T-helper 17 cell (primary cell): ENCODE data around the gene FARP2. TPM values are rescaled to one million over a fixed set of nuclear protein-coding genes. Genes with fewer than 3 reads are reported as not detected.

Source experiments
- ATAC-seq: fragments of 150-1000 bp; cut with Tn5 transposase; 2 replicates; pipeline ENCODE4 v1.10.0; 2021; ENCODE audit warnings: mild to moderate bottlenecking, moderate library complexity
- DNase-seq, 3 donors: peaks; one replicate each; pipeline versions ENCODE4 v3.0.0 to v3.0.0-alpha.2; 2020 to 2021
- H3K9me3 ChIP-seq: one replicate; pipeline ENCODE4 v1.7.0; 2013; ENCODE audit warnings: low read length, mild to moderate bottlenecking; ENCODE audit not compliant: control insufficient read depth, poor library complexity, severe bottlenecking
- H3K27ac Mint-ChIP-seq: one replicate; pipeline ENCODE4 v1.8.0; 2022; ENCODE audit warnings: mild to moderate bottlenecking, moderate library complexity, mixed read lengths
- H3K27me3 Mint-ChIP-seq: one replicate; pipeline ENCODE4 v1.8.0; 2022; ENCODE audit warnings: mixed read lengths
- H3K36me3 Mint-ChIP-seq: one replicate; pipeline ENCODE4 v1.8.0; 2022; ENCODE audit warnings: low read depth, mixed read lengths
- H3K4me1 Mint-ChIP-seq: one replicate; pipeline ENCODE4 v1.8.0; 2022; ENCODE audit warnings: mild to moderate bottlenecking, mixed read lengths
- H3K4me3 Mint-ChIP-seq: one replicate; pipeline ENCODE4 v1.8.0; 2022; ENCODE audit warnings: mild to moderate bottlenecking, moderate library complexity, mixed read lengths
- total RNA-seq, 4 donors: library from RNA in 2 of 4; stranded (reverse) in 2 of 4; gene quantifications; one replicate each; pipeline ENCODE4 v1.2.3 and lab custom pipeline; 2022 to 2026

The FARP2 gene
- total RNA-seq, 2 donors from 2014 or later: 18.0 to 28.1 TPM

DNA sequence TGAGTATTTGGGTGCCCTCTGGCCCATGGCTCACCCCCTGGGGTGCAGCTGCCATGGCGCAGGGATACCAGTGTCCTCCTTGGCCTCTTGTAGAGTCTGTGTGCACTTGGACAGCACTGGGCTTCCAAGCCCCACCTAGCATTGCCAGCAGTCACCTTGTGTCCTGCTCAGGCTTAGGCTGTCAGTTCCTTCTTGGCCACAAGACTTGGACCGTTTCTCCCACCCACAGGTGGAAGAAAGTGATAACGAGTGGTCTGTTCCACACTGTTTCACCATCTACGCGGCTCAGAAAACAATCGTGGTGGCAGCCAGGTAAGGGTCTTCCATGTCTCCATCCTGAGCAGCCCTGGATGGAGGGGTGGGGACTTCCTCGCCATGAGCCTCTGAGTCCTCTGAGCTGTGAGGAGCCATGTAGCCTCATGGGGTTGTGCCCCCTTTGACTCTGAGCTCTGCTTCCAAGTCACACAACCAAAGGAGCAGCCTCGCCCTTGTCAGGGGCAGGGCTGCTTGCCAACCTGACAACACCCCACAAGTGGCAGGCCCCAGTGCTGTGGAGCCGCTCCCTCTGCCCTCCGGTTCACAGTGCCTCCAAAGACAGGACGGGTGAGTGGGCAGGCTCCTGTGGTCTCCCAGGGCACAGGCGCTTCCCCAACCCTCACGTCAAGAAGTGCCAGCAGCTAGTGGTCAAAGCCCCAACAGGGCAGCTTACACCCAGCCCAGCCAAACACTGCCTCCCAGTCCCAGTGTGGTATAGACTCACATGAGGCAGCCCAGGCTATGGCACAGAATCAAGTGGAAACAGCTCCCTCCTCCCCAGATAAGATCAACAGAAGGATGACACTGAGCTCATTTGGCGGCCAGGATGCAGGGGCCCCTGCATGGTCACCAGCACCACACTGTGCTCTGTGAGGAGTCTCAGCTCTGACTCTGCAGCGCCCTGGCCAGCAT lies 133.9 kb downstream of the FARP2 start:
- H3K27ac Mint-ChIP-seq: no peak overlapping the region
- H3K27me3 Mint-ChIP-seq: no peaks in the 10 kb centered on the region
- no peak overlapping the region for H3K4me3 Mint-ChIP-seq
- no peaks in the 10 kb centered on the region for H3K9me3 ChIP-seq
- H3K4me1 Mint-ChIP-seq: peaks cover 4% of the 10 kb centered on the region
- no peak for DNase-seq
- H3K36me3 Mint-ChIP-seq: no peaks in the 10 kb centered on the region
- ATAC-seq: no peak

DNA sequence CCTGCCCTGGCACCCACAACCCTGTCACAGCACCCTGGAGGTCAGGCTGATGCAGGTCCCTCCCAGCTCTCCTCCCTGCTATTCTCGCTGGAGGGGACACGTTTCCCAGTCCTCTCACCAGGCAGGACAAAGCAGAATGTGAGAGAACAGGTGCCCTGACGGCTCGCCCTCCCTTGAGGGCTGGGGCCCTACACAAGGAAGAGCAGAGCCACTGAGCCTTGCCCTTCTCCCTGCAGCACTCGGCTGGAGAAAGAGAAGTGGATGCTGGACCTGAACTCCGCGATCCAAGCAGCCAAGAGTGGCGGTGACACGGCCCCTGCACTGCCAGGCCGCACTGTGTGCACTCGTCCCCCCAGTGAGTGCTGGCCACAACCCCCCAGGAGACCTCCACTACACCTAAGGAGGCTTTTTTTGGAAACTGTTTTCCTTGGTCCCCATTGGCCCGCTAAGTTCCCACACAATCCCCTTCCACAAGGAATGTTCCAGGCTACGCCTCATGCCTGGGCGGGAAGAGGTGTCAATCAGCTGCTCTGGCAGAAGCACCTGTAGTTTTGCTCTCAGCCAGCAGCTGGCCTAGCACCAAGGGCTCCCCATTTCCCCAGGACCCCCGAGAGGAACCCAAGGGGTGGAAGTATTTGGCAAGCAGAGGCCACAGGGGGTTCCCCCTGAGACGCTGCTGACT lies 134.9 kb downstream of the FARP2 start:
- Mint-ChIP-seq H3K27me3 (no peaks in the 10 kb centered on the region), H3K27ac (no peak overlapping the region), H3K4me3 (no peak overlapping the region), H3K4me1 (peaks cover 4% of the 10 kb centered on the region), H3K36me3 (no peaks in the 10 kb centered on the region)
- DNase-seq (no peak), ATAC-seq (no peak)
- no peaks in the 10 kb centered on the region for H3K9me3 ChIP-seq

DNA sequence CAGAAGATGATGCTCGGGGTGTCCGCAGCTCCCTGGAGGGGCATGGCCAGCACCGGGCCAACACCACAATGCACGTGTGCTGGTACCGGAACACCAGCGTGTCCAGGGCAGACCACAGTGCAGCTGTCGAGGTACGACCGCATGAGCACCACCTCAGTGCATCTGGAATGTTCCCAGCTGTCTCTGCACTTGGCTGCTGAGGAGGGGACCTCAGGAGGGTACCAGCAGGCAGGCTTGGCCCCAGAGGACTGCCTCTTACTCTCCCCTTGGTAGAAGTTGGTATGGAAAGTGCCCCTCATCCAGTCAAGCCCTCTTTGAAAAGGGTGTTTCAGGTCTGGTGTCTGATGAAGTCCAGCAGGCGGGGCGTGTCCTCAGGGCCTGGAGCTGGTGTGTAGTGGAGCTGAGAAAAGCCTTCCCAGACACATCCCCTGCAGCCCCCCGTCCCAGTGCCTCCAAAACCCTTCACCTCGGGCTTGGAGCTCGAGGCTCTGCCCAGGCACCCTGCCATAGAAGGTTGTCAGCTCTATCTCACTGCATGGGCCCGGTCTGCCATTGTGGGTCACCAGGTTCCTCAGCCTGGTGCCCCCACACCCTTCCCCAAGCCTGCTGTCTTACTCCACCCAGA lies 135.6 kb downstream of the FARP2 start:
- H3K36me3 Mint-ChIP-seq: no peaks in the 10 kb centered on the region

DNA sequence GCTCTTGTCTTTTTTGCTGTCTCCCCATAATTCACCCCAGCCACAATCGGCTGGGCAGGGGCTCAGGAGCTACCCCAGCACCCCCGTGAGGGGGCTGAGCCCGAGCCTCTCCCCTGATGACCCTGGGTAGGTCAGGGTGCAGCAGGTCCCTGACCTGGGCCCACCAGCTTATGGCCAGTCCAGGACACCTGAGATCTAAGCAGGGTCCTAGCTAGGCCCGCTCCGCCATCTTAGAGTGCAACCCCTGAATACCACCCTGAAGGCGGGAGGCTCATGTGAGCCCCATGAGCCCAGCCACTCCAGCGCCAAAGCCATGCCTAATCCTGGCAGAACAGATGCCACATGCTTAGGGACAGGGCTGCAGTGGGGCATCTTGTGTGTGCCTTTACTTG lies 136.1 kb downstream of the FARP2 start:
- H3K9me3 ChIP-seq: no peaks in the 10 kb centered on the region
- H3K36me3 Mint-ChIP-seq: no peaks in the 10 kb centered on the region
- peaks cover 4% of the 10 kb centered on the region for H3K4me1 Mint-ChIP-seq
- no peak for ATAC-seq
- DNase-seq: no peak
- no peak overlapping the region for H3K4me3 Mint-ChIP-seq
- no peaks in the 10 kb centered on the region for H3K27me3 Mint-ChIP-seq
- H3K27ac Mint-ChIP-seq: no peak overlapping the region

More for the DNA sequence above, 135.6 kb downstream of the FARP2 start:
- Mint-ChIP-seq H3K4me3 (no peak overlapping the region), H3K4me1 (peaks cover 4% of the 10 kb centered on the region), H3K27me3 (no peaks in the 10 kb centered on the region), H3K27ac (no peak overlapping the region)
- DNase-seq: no peak
- no peaks in the 10 kb centered on the region for H3K9me3 ChIP-seq
- no peak for ATAC-seq

DNA sequence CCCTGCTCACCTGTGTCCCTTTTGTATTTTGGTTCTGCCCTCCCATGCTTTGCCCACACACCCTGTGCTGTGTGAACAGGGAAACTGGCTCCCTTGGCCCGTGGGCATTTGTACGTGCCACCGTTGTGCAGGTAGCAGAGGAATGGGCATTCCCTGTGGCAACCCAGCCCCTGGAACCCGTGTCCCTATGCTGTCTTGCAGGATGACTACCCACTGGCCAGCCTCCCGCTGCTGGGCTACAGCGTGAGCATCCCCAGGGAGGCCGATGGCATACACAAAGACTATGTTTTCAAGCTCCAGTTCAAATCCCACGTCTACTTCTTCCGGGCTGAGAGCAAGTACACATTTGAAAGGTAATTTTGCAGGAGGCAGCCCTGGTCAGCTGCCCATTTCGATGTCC lies 137.0 kb downstream of the FARP2 start:
- ATAC-seq: no peak
- no peak overlapping the region for H3K27ac Mint-ChIP-seq
- no peak overlapping the region for H3K4me3 Mint-ChIP-seq

DNA sequence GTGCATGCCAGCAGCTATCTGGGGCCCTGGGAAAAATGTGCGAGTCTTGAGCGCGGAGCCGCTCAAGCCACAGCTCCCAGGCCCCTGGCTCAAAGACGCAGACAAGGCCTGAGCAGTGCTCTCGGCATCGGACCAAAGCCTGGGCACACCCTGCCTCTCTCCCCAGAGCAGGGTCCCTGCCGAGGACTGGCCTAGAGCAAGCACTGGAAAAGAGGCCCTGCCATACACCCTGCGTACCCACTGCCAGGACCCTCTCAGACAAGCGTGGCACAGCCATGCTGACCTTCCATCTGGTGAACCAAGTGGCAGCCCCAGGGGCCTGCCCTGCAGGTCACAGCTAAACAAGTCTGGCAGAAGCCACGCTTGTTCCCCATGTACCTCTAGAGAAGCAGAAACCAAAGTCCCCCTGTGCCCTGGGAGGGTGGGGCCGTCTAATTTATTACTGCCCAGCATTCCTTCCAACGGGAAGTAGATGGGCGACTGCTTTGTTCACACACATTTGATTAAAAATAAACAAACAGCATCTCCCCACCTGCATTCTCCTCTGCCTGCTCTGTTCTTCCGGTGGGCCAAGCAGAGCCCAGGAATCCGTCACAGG lies 138.3 kb downstream of the FARP2 start:
- no peak for DNase-seq
- no peak overlapping the region for H3K4me3 Mint-ChIP-seq

More for the DNA sequence above, 137.0 kb downstream of the FARP2 start:
- H3K9me3 ChIP-seq: no peaks in the 10 kb centered on the region
- Mint-ChIP-seq H3K4me1 (peaks cover 4% of the 10 kb centered on the region), H3K36me3 (no peaks in the 10 kb centered on the region), H3K27me3 (no peaks in the 10 kb centered on the region)
- no peak for DNase-seq

DNA sequence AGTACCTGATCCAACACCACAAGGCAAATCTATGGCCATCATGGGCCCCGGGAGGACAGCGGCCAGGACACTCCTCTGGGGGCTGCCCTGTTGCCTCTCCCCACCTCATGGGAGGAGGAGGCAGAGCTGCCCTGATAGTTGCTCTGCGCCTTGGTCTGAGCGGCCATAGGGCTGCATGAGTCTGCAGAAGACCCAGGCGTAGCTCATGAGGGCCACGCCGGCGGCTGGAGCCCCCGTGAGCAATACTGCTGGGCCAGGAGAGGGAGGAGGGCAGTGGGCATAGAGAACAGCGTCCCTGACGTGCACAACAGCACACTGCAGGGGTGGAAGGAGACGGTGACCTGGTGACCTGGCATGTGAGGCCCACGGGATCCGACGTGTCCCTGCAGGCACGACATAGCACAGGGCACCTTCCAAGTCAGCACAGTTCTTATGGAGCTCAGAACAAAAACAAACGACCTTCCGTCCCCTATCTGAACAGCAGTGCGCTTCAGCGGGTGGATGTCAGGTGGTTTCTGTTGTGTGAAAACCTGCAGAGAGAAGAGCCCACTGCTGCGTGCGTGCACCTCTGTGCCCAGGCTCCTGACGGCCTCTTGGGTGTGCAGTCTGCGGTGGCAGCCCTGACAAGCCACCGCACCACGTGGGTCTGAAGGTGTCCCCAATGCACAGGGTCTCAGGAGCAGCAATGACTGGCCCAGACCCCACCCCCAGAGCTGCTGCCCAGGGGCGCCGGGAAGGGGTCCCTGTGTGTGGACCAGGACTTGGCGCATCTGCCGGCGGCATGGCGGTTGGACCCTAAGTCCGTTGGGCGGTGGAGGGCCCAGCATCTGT lies 139.3 kb downstream of the FARP2 start:
- no peaks in the 10 kb centered on the region for H3K36me3 Mint-ChIP-seq
- ATAC-seq: no peak
- no peak overlapping the region for H3K4me3 Mint-ChIP-seq
- no peaks in the 10 kb centered on the region for H3K9me3 ChIP-seq
- H3K4me1 Mint-ChIP-seq: peaks cover 4% of the 10 kb centered on the region
- H3K27me3 Mint-ChIP-seq: no peaks in the 10 kb centered on the region
- H3K27ac Mint-ChIP-seq: no peak overlapping the region
- DNase-seq: no peak

More for the DNA sequence above, 138.3 kb downstream of the FARP2 start:
- Mint-ChIP-seq H3K36me3 (no peaks in the 10 kb centered on the region), H3K27ac (no peak overlapping the region), H3K4me1 (peaks cover 4% of the 10 kb centered on the region), H3K27me3 (no peaks in the 10 kb centered on the region)
- no peaks in the 10 kb centered on the region for H3K9me3 ChIP-seq
- ATAC-seq: no peak

DNA sequence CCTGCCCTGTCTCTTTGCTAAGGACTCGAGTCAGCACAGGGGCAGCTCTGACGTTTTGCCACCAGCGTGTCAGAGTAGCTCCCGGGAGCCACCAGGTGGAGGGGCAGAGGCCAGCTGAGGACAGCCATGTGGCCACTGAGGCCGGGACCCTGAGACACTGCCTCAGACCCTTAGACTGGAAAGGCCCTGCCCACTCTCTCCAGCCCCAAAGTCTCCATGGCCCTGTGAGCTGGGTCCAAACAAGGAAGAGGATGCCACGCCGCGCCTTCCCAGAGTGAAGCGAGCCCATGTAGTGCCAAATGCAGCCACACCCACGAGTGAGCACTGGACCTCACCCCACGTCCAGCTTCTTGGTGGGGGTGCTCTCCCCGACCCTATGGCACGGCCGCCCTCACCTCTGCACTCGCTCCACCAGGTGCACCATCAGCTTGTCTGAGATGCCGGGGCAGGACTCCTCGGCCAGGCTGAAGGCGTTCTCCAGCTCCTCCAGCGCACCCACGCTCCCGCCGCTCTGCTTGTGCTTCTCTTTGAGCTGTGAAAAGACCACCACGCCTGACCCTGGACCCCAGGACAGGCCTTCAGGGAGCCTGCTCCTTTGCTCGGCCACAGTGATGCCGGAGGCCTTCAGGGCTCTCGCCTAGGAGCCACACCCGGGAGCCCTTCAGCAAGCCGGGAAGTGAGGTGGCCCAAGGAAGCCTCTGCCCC lies 140.1 kb downstream of the FARP2 start:
- H3K4me3 Mint-ChIP-seq: no peak overlapping the region
- ATAC-seq (no peak), DNase-seq (no peak)
- no peak overlapping the region for H3K27ac Mint-ChIP-seq
- H3K4me1 Mint-ChIP-seq: peaks cover 4% of the 10 kb centered on the region
- no peaks in the 10 kb centered on the region for H3K27me3 Mint-ChIP-seq
- no peaks in the 10 kb centered on the region for H3K36me3 Mint-ChIP-seq
- H3K9me3 ChIP-seq: no peaks in the 10 kb centered on the region

DNA sequence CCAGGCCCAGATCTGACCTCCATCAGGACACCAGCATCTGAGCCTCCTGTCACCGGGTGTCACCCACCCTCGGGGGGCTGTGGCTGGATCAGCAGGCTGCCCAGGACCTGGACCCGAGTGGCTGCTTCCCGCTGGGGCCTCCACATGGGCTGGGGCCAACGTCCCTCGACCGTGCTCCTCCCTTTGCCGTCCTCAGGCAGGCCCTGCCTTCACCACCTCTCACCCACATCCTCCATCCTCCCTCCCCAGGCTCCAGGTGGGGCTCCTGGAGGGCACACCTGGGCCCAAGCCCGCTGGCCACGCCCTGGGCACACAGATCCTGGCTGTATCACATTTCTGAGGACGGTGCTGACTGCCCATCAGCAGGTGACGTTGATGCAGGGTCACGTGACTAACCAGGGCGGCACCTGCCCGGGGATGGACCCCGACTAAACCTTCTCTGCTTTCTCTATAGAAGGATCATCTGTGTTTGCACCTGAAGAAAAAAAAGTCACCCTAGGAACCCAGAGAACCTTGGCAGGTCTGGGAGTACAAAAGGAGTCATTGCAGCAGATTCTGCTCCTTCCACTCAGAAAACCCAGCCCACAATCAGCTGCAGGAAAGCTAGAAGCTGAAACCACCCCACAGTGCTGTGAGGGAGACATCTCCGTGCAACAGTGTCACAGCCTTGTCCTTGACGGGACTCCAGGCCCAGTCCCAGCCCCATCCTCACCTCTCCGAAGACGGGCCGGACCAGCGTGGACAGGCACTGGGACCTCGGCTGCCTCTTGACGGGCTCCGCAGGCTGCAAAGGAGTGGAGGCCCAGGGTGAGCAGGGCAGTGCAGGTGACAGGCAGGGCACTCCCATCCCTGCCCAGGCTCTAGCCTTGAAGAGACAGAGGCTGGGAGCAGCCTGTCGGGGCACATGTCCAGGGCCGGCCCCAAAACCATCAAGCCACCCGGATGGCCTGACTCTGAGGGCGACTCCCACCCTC lies 141.1 kb downstream of the FARP2 start:
- H3K9me3 ChIP-seq: no peaks in the 10 kb centered on the region
- Mint-ChIP-seq H3K27me3 (no peaks in the 10 kb centered on the region), H3K4me1 (peaks cover 4% of the 10 kb centered on the region), H3K36me3 (no peaks in the 10 kb centered on the region), H3K27ac (peak overlapping the region; percentile 27), H3K4me3 (no peak overlapping the region)
- DNase-seq: no peak
- no peak for ATAC-seq

DNA sequence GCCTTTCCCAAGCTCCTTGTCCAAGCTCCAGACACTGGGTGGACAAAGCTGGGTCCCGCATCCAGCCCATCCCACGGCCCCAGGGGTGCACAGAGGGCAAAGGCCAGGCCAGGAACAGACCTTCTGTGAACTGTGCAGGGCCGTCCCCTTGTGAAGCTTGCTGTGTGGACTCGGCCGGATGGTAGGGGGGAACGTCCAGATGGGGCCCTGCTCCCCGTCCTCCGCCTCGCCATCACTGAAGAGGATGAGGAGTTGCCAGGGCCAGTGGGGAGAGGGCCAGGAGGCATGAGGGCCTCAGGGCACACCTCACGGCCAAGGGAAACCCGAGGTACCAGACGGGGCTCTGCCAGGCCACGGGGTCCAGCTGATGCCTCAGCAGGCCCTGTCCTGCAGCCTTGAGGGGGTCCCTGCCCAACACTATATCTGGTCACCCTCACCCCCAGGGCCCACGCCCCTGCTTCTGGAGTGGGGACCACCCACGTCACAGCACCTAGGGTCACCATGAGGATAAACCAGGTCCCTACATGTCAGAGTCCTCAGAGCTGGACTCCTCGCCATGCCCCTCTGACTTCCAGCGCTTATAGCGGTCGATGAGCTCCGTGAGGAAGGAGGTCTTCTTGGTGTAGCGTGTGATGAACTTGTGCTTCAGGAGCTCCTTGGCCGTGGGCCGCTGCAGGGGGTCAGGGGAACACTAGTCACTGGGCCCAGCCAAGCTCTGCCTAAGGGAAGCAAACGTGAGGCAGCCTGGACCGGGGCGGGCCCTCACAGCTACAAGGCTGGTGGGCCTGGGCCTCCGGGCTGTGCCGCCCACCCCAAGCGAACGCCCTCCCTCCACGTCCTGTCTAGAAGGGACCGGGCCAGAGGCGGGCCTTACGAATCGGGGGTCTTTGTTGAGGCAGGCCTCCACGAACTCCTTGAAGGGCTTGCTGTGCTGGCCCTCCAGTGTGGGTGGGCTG lies 142.3 kb downstream of the FARP2 start:
- H3K4me1 Mint-ChIP-seq: no peaks in the 10 kb centered on the region
- ATAC-seq: no peak
- no peak overlapping the region for H3K4me3 Mint-ChIP-seq
- peak overlapping the region; percentile 27 for H3K27ac Mint-ChIP-seq
- DNase-seq: no peak
- no peaks in the 10 kb centered on the region for H3K27me3 Mint-ChIP-seq
- H3K9me3 ChIP-seq: no peaks in the 10 kb centered on the region
- H3K36me3 Mint-ChIP-seq: no peaks in the 10 kb centered on the region
